Measurements from ENCODE around the gene OR10J1.
"Not testable (repeated sequence)": the region's sequence is repeated elsewhere in the genome, so short reads cannot be mapped to it uniquely, and the experiment has no call there.

The OR10J1 gene

GRCh38 chr1:159448181-159448580, 8.7 kb downstream of the OR10J1 start:
- H3K4me3 ChIP-seq (ENCODE audit: low read length), result no peak overlapping the region
- TF ChIP-seq CTCF (conservative IDR thresholded peaks at IDR 0.05; ENCODE audit: low read depth, low read length), result no peak
- no peak for DNase-seq (ENCODE audit: low read depth)

GRCh38 chr1:159449605-159450004, 10.1 kb downstream of the OR10J1 start:
- H3K4me3 ChIP-seq (ENCODE audit: low read length); DNase-seq (ENCODE audit: low read depth): not testable (repeated sequence)

- TF ChIP-seq CTCF (conservative IDR thresholded peaks at IDR 0.05; ENCODE audit: low read depth, low read length), result no peak
- no peak for DNase-seq (ENCODE audit: low read depth)
- no peak overlapping the region for H3K4me3 ChIP-seq (ENCODE audit: low read length)
These were observed 20.0 kb downstream of the OR10J1 start for GRCh38 chr1:159459551-159459950.

GRCh38 chr1:159465191-159465603, 25.7 kb downstream of the OR10J1 start:
- no peak for DNase-seq (ENCODE audit: low read depth)
- H3K4me3 ChIP-seq (ENCODE audit: low read length), result no peak overlapping the region
- no peak for TF ChIP-seq CTCF (conservative IDR thresholded peaks at IDR 0.05; ENCODE audit: low read depth, low read length)

GRCh38 chr1:159468321-159468720, 28.8 kb downstream of the OR10J1 start:
- no peak overlapping the region for H3K4me3 ChIP-seq (ENCODE audit: low read length)
- DNase-seq (ENCODE audit: low read depth), result no peak
- TF ChIP-seq CTCF (conservative IDR thresholded peaks at IDR 0.05; ENCODE audit: low read depth, low read length), result no peak

- no peak for TF ChIP-seq CTCF (conservative IDR thresholded peaks at IDR 0.05; ENCODE audit: low read depth, low read length)
- H3K4me3 ChIP-seq (ENCODE audit: low read length), result no peak overlapping the region
- DNase-seq (ENCODE audit: low read depth), result no peak
These were observed 30.5 kb downstream of the OR10J1 start for GRCh38 chr1:159469921-159470533.

GRCh38 chr1:159473335-159473734, 33.8 kb downstream of the OR10J1 start:
- H3K4me3 ChIP-seq (ENCODE audit: low read length), result no peak overlapping the region
- DNase-seq (ENCODE audit: low read depth), result peak; percentile 17
- no peak for TF ChIP-seq CTCF (conservative IDR thresholded peaks at IDR 0.05; ENCODE audit: low read depth, low read length)
